HEK293T (cell line): ENCODE measurements around the gene CLUH.

Experiments
- CTCF ChIA-PET: fragments of 350-600 bp; formaldehyde crosslinking; extraction: SDS; loops from one replicate; lab custom pipeline; 2021; ENCODE audit warnings: antibody characterized with exemption, inconsistent platforms; lab: Yijun Ruan, JAX
- POLR2A ChIA-PET: fragments of 350-600 bp; formaldehyde crosslinking; extraction: SDS; loops from one replicate; lab custom pipeline; 2020; ENCODE audit warnings: antibody characterized with exemption, inconsistent platforms; lab: Yijun Ruan, JAX
- DNase-seq: peaks from one replicate; pipeline ENCODE4 v3.0.0; 2012; ENCODE audit warnings: mixed read lengths; ENCODE audit errors: extremely low spot score
- ARNT ChIP-seq: fragments of 450-650 bp; IDR thresholded peaks from 2 replicates; pipeline ENCODE4 v1.6.1; 2017; ENCODE audit warnings: mild to moderate bottlenecking
- BHLHE40 ChIP-seq: fragments of 450-650 bp; IDR thresholded peaks from 2 replicates; pipeline ENCODE4 v1.6.1; 2016; ENCODE audit warnings: mild to moderate bottlenecking, moderate library complexity, borderline replicate concordance
- ELF4 ChIP-seq: fragments of 450-650 bp; IDR thresholded peaks from 2 replicates; pipeline ENCODE4 v1.6.1; 2017; ENCODE audit warnings: antibody characterized with exemption
- FOXK2 ChIP-seq: fragments of 450-650 bp; IDR thresholded peaks from 2 replicates; pipeline ENCODE4 v1.6.1; 2016; ENCODE audit warnings: mild to moderate bottlenecking
- FOXM1 ChIP-seq: fragments of 450-650 bp; IDR thresholded peaks from 2 replicates; pipeline ENCODE4 v1.6.1; 2017; ENCODE audit warnings: mild to moderate bottlenecking, borderline replicate concordance
- HDGF ChIP-seq: fragments of 450-650 bp; IDR thresholded peaks from 2 replicates; pipeline ENCODE4 v1.6.1; 2017; ENCODE audit warnings: antibody characterized with exemption, borderline replicate concordance
- L3MBTL2 ChIP-seq: fragments of 450-650 bp; conservative IDR thresholded peaks from 2 replicates; pipeline ENCODE4 v1.6.1; 2016; ENCODE audit warnings: mild to moderate bottlenecking
- LEF1 ChIP-seq: fragments of 450-650 bp; IDR thresholded peaks from 2 replicates; pipeline ENCODE4 v1.6.1; 2017; ENCODE audit warnings: mild to moderate bottlenecking, borderline replicate concordance
- NFRKB ChIP-seq: fragments of 450-650 bp; IDR thresholded peaks from 2 replicates; pipeline ENCODE4 v1.6.1; 2016; ENCODE audit warnings: mild to moderate bottlenecking, moderate library complexity
- PKNOX1 ChIP-seq: fragments of 450-650 bp; IDR thresholded peaks from 2 replicates; pipeline ENCODE4 v1.6.1; 2016
- SP1 ChIP-seq: fragments of 450-650 bp; IDR thresholded peaks from 2 replicates; pipeline ENCODE4 v1.6.1; 2017
- SUZ12 ChIP-seq: fragments of 450-650 bp; IDR thresholded peaks from 2 replicates; pipeline ENCODE4 v1.6.1; 2016; ENCODE audit warnings: mild to moderate bottlenecking
- TARDBP ChIP-seq: fragments of 450-650 bp; IDR thresholded peaks from 2 replicates; pipeline ENCODE4 v1.6.1; 2016
- ZNF384 ChIP-seq: fragments of 450-650 bp; IDR thresholded peaks from 2 replicates; pipeline ENCODE4 v1.6.1; 2016

Gene CLUH

GRCh38 chr17:2695243-2695960 lies 16.2 kb downstream of the CLUH start:
- TF ChIP-seq SUZ12 = no peak
- no peak for TF ChIP-seq SP1
- TF ChIP-seq ELF4 = no peak
- no peak for TF ChIP-seq FOXM1
- no peak for TF ChIP-seq NFRKB
- no peak for TF ChIP-seq LEF1
- TF ChIP-seq PKNOX1 = no peak
- no peak for TF ChIP-seq ARNT
- TF ChIP-seq HDGF = no peak
- no peak for TF ChIP-seq L3MBTL2
- no peak for TF ChIP-seq TARDBP
- DNase-seq = no peak
- CTCF ChIA-PET = no interaction called here
- POLR2A ChIA-PET = no interaction called here

- TF ChIP-seq LEF1 (no peak), HDGF (no peak)
- no peak for DNase-seq
- POLR2A ChIA-PET = no interaction called here
- CTCF ChIA-PET = no interaction called here
Observed at GRCh38 chr17:2694381-2695242, 17.0 kb downstream of the CLUH start.

GRCh38 chr17:2693561-2694380 lies 17.8 kb downstream of the CLUH start:
- DNase-seq = no peak
- POLR2A ChIA-PET = no interaction called here
- TF ChIP-seq FOXK2 (no peak), BHLHE40 (no peak), L3MBTL2 (no peak), PKNOX1 (no peak)
- CTCF ChIA-PET = no interaction called here

- CTCF ChIA-PET = no interaction called here
- POLR2A ChIA-PET = no interaction called here
Observed at GRCh38 chr17:2692781-2693135, 18.8 kb downstream of the CLUH start.

GRCh38 chr17:2691965-2692780 lies 19.4 kb downstream of the CLUH start:
- POLR2A ChIA-PET = no interaction called here
- CTCF ChIA-PET = no interaction called here
- DNase-seq = no peak
- TF ChIP-seq PKNOX1 = no peak
- TF ChIP-seq L3MBTL2 = no peak
- TF ChIP-seq FOXK2 = no peak
- no peak for TF ChIP-seq BHLHE40
- TF ChIP-seq ZNF384 = no peak
- no peak for TF ChIP-seq TARDBP
- no peak for TF ChIP-seq FOXM1

More at GRCh38 chr17:2692781-2693135, 18.8 kb downstream of the CLUH start:
- no peak for DNase-seq
- TF ChIP-seq SP1 = no peak
- no peak for TF ChIP-seq PKNOX1
- no peak for TF ChIP-seq FOXM1
- no peak for TF ChIP-seq FOXK2
- TF ChIP-seq SUZ12 = no peak
- TF ChIP-seq BHLHE40 = no peak
